ENCODE results near the gene COMMD2.
A peak's percentile ranks its signal among the peaks of the same experiment; 100 is the strongest.

COMMD2 gene

GRCh38 chr3:149752051-149752787 is at the start of gene COMMD2:
Gene COMMD2, minus strand, starts transcription at chr3:149752489. Its CDS starts 45 bp downstream, at chr3:149752444.
- peak; percentile 91 for DNase-seq

GRCh38 chr3:149801639-149802038 is 49.4 kb upstream of the COMMD2 start:
- no peak for DNase-seq

GRCh38 chr3:149801195-149801594 is 48.9 kb upstream of the COMMD2 start:
- no peak for DNase-seq

- DNase-seq: no peak
These were observed 48.4 kb upstream of the COMMD2 start for GRCh38 chr3:149800693-149801092.

GRCh38 chr3:149796026-149796425 is 43.7 kb upstream of the COMMD2 start:
- DNase-seq: no peak

- no peak for DNase-seq
These were observed 40.4 kb upstream of the COMMD2 start, which contains the start of gene ANKUB1 for GRCh38 chr3:149792452-149793270. Gene ANKUB1, minus strand, starts transcription at chr3:149792554. Its CDS starts 188 bp downstream, at chr3:149792366.

GRCh38 chr3:149790698-149791097 is 38.4 kb upstream of the COMMD2 start:
- DNase-seq: no peak

GRCh38 chr3:149790268-149790667 is 38.0 kb upstream of the COMMD2 start:
- DNase-seq: no peak

GRCh38 chr3:149784064-149784704 is 31.9 kb upstream of the COMMD2 start:
- DNase-seq: no peak

GRCh38 chr3:149783576-149783975 is 31.3 kb upstream of the COMMD2 start:
- no peak for DNase-seq

GRCh38 chr3:149781741-149782140 is 29.5 kb upstream of the COMMD2 start:
- no peak for DNase-seq

- no peak for DNase-seq
These were observed 28.9 kb upstream of the COMMD2 start for GRCh38 chr3:149781211-149781610.

- DNase-seq: no peak
These were observed 25.3 kb upstream of the COMMD2 start for GRCh38 chr3:149777414-149778214.

- DNase-seq: no peak
These were observed 23.9 kb upstream of the COMMD2 start for GRCh38 chr3:149776170-149776569.

- no peak for DNase-seq
These were observed 20.6 kb upstream of the COMMD2 start for GRCh38 chr3:149772861-149773260.

- DNase-seq: peak; percentile 53
These were observed 19.5 kb upstream of the COMMD2 start for GRCh38 chr3:149771652-149772271.

GRCh38 chr3:149770246-149770645 is 18.0 kb upstream of the COMMD2 start:
- DNase-seq: no peak

- DNase-seq: no peak
These were observed 16.4 kb upstream of the COMMD2 start for GRCh38 chr3:149768704-149769103.

GRCh38 chr3:149767720-149768119 is 15.4 kb upstream of the COMMD2 start:
- no peak for DNase-seq

- peak; percentile 6 for DNase-seq
These were observed 13.6 kb upstream of the COMMD2 start for GRCh38 chr3:149765762-149766334.

GRCh38 chr3:149764302-149764701 is 12.0 kb upstream of the COMMD2 start:
- DNase-seq: no peak

Measured in activated CD4-positive, alpha-beta T cell treated with anti-CD3 and anti-CD28 coated beads, Interleukin-2, amount 50 U/mL, for 16 hours (primary cell).